PC-3 (cell line): ENCODE results near the gene ZNF808.

Experiments used
- CTCF ChIP-seq: fragments of 300-600 bp; sonication (generic); conservative IDR thresholded peaks from 2 replicates; pipeline ENCODE4 v1.5.1; 2017; ENCODE audit warnings: antibody characterized with exemption, low read depth, mild to moderate bottlenecking, low read length
- EZH2 ChIP-seq: fragments of 300-600 bp; sonication (generic); IDR thresholded peaks from one replicate; pipeline ENCODE4 v1.6.1; 2017; ENCODE audit warnings: antibody characterized with exemption, mild to moderate bottlenecking, low read length; ENCODE audit not compliant: unreplicated experiment
- EZH2phosphoT487 ChIP-seq: fragments of 300-600 bp; sonication (generic); IDR thresholded peaks from 2 replicates; pipeline ENCODE4 v1.6.1; 2018; ENCODE audit warnings: mild to moderate bottlenecking, antibody characterized with exemption, low read length, borderline replicate concordance

GRCh38 chr19:52603558-52604207 lies 76.2 kb downstream of the ZNF808 start:
- TF ChIP-seq CTCF (no peak), EZH2phosphoT487 (no peak), EZH2 (no peak)
